Heart left ventricle (tissue), 16 donors: Measurements from ENCODE around the gene PLAU. TPM values are rescaled to one million over a fixed set of nuclear protein-coding genes. Genes with fewer than 3 reads are reported as not detected.
A peak's percentile ranks its signal among the peaks of the same experiment; 100 is the strongest.

Source experiments
- ATAC-seq, 4 donors: fragments of 200-7000 bp; cut with Tn5 transposase; one replicate each; pipeline ENCODE4 v1.9.1; 2020 to 2022; ENCODE audit warnings: moderate library complexity in 4 of 4, mild to moderate bottlenecking in 3 of 4, moderate number of reproducible peaks in 1 of 4
- DNase-seq, 5 donors: peaks; one replicate each; pipeline ENCODE4 v3.0.0-alpha.2; 2020
- H3K27ac ChIP-seq, 12 donors: fragments of 200-600 bp; sonication (generic) in 4 of 12; one replicate each; pipeline versions ENCODE4 v1.5.0 to v1.8.0; 2016 to 2022; ENCODE audit warnings: mild to moderate bottlenecking in 2 of 12
- H3K27me3 ChIP-seq, 9 donors: fragments of 200-600 bp; sonication (generic) in 2 of 9; one replicate each; pipeline versions ENCODE4 v1.5.1 to v1.8.0; 2016 to 2022; ENCODE audit warnings: mild to moderate bottlenecking in 3 of 9
- H3K36me3 ChIP-seq, 9 donors: fragments of 200-600 bp; sonication (generic) in 2 of 9; one replicate each; pipeline versions ENCODE4 v1.5.0 to v1.8.0; 2018 to 2022; ENCODE audit warnings: mild to moderate bottlenecking in 2 of 9
- H3K4me1 ChIP-seq, 12 donors: fragments of 200-600 bp; sonication (generic) in 4 of 12; one replicate each; pipeline versions ENCODE4 v1.5.0 to v1.8.0; 2016 to 2022; ENCODE audit warnings: mild to moderate bottlenecking in 3 of 12
- H3K4me3 ChIP-seq, 12 donors: fragments of 200-600 bp; sonication (generic) in 4 of 12; one replicate each; pipeline versions ENCODE4 v1.5.0 to v1.8.0; 2017 to 2022; ENCODE audit warnings: mild to moderate bottlenecking in 9 of 12, moderate library complexity in 4 of 12
- H3K9me3 ChIP-seq, 12 donors: fragments of 200-600 bp; sonication (generic) in 4 of 12; one replicate each; pipeline versions ENCODE4 v1.5.0 to v1.8.0; 2016 to 2022; ENCODE audit warnings: mild to moderate bottlenecking in 1 of 12
- POLR2A ChIP-seq, 2 donors: fragments of 450-650 bp; IDR thresholded peaks; one replicate each; pipeline ENCODE4 v1.6.1; 2017; ENCODE audit warnings: antibody characterized with exemption in 2 of 2, mild to moderate bottlenecking in 2 of 2, moderate library complexity in 2 of 2
- WGBS, 4 donors: extraction: QIAGEN DNeasy Blood & Tissue Kit in 2 of 4; methylation state at CpG; one replicate each; pipeline versions ENCODE4 v1.1.5 to v1.1.7; 2013 to 2018; 5-methylcytosine and 5-hydroxymethylcytosine counted together
- intact Hi-C, 10 donors: fragments of 100-400 bp; cut with DNase I; formaldehyde crosslinking; loops; one replicate each; pipeline versions ENCODE4 v1.11.1 to v1.14.2; 2022
- polyA plus RNA-seq, 2 donors: library from polyadenylated mRNA; stranded (reverse); fragments of 200-250 nt; gene quantifications; one replicate each; pipeline ENCODE4 v1.2.3, GENCODE V29; 2013
- total RNA-seq, 9 donors: library from RNA; depleted of rRNA in 2 of 9; stranded (reverse); fragments of >200 nt in 2 of 9; fragmentation: NEBNext Ultra II Directional in 3 of 9; extraction: Animal tissue kit (Norgen Biotek cat#: 25700) in 3 of 9; gene quantifications; one replicate each; pipeline versions ENCODE4 v1.1.0 to v1.2.4, GENCODE V29; 2016 to 2023
- TF ChIP-seq, protein P1 (sequence below), 12 donors: fragments of 200-600 bp; sonication (generic) in 4 of 12; IDR thresholded peaks; one replicate each; pipeline versions ENCODE4 v1.5.0 to v1.8.0; 2018 to 2022; ENCODE audit warnings: antibody characterized with exemption in 12 of 12, mild to moderate bottlenecking in 5 of 12
- donor health status: ischemic (EF 13 %, LVEDD 7.1; RV severe dilation, severe dysfunction).
- donor health status: healthy with polysubstance abuse.
- donor health status: DM: no; HTN: yes; CAD: no.
- donor health status: DM: no; HTN: no; CAD: no.
- donor health status: ischemic (EF 25% LVEDD 6.9; RV normal size, moderate dysfunction).
- donor health status: ischemic (EF 25% LVEDD 5.7; RV mildly dilated, moderate dysfunction).
- donor health status: healthy.
- donor health status: DM: yes; HTN: yes; CAD: no.
- donor health status: ischemic (EF 35%, LVEDD 5.7; RV mildly dilated, moderate dysfunction).
- donor health status: nonischemic (EF 11% LVEDD 7.7; RV severe dilation, severe dysfunction).
- donor health status: DM: yes; HTN: yes; CAD: no.
- donor health status: PGD.
- donor health status: ischemic (EF 29% LVEDD 5.4; RV normal size, mild dysfunction).
- donor health status: nonischemic (EF 23%, LVEDD 6.1; RV moderate dilation, normal function).

PLAU gene
- total and polyA plus RNA-seq, 11 donors, result 3.3 to 68.1 (median 10.3) TPM

- H3K9me3 ChIP-seq, result no peaks in the 10 kb centered on the region
- intact Hi-C loops, result loop anchor here in 9 of 10 donors (1.0 to 10.0 kb wide), 11 partner anchors 23 to 349 kb away; partner anchors contain the start of gene VCL (in 1 of the 9)
- H3K27ac ChIP-seq, result peak overlapping the region in 11 of 12 donors; percentile 79 to 91 (median 86)
- peaks cover 20 to 35% (median 31%) of the 10 kb centered on the region in 12 donors for H3K4me1 ChIP-seq
- H3K36me3 ChIP-seq, result no peaks in the 10 kb centered on the region
- WGBS, 4 donors, result 1 to 5% (median 3%) methylated on average over 5 of the region's 5 CpGs
- H3K4me3 ChIP-seq, result no peak overlapping the region
- no peak for TF ChIP-seq POLR2A (IDR thresholded peaks at IDR 0.05)
- TF ChIP-seq, protein P1, sequence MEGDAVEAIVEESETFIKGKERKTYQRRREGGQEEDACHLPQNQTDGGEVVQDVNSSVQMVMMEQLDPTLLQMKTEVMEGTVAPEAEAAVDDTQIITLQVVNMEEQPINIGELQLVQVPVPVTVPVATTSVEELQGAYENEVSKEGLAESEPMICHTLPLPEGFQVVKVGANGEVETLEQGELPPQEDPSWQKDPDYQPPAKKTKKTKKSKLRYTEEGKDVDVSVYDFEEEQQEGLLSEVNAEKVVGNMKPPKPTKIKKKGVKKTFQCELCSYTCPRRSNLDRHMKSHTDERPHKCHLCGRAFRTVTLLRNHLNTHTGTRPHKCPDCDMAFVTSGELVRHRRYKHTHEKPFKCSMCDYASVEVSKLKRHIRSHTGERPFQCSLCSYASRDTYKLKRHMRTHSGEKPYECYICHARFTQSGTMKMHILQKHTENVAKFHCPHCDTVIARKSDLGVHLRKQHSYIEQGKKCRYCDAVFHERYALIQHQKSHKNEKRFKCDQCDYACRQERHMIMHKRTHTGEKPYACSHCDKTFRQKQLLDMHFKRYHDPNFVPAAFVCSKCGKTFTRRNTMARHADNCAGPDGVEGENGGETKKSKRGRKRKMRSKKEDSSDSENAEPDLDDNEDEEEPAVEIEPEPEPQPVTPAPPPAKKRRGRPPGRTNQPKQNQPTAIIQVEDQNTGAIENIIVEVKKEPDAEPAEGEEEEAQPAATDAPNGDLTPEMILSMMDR (IDR thresholded peaks at IDR 0.05), result peak; percentile 69 to 92 (median 88)
- DNase-seq (peak; percentile 74 to 86 (median 82)), ATAC-seq (peak; percentile 74 to 85 (median 84))
- no peaks in the 10 kb centered on the region for H3K27me3 ChIP-seq
These were observed 24.8 kb upstream of the PLAU start for GRCh38 chr10:73886085-73886529.

- H3K4me3 ChIP-seq, result peak overlapping the region in 2 of 12 donors; percentile 7 to 12
- H3K36me3 ChIP-seq, result no peaks in the 10 kb centered on the region
- H3K27me3 ChIP-seq, result no peaks in the 10 kb centered on the region
- peak overlapping the region; percentile 49 to 91 (median 86) for H3K27ac ChIP-seq
- 5 to 20% (median 9%) methylated on average over 4 of the region's 4 CpGs for WGBS, 4 donors
- DNase-seq (no peak), ATAC-seq (peak in 2 of 4 donors; percentile 6 to 24)
- intact Hi-C loops, result loop anchor here in 9 of 10 donors (1.0 to 10.0 kb wide), 11 partner anchors 22 to 348 kb away; partner anchors contain the start of gene VCL (in 1 of the 9)
- no peaks in the 10 kb centered on the region for H3K9me3 ChIP-seq
- TF ChIP-seq POLR2A (IDR thresholded peaks at IDR 0.05), result no peak
- TF ChIP-seq, protein P1 (IDR thresholded peaks at IDR 0.05), result no peak
- peaks cover 20 to 35% (median 31%) of the 10 kb centered on the region in 12 donors for H3K4me1 ChIP-seq
These were observed 24.2 kb upstream of the PLAU start for GRCh38 chr10:73886661-73887293.

DNA sequence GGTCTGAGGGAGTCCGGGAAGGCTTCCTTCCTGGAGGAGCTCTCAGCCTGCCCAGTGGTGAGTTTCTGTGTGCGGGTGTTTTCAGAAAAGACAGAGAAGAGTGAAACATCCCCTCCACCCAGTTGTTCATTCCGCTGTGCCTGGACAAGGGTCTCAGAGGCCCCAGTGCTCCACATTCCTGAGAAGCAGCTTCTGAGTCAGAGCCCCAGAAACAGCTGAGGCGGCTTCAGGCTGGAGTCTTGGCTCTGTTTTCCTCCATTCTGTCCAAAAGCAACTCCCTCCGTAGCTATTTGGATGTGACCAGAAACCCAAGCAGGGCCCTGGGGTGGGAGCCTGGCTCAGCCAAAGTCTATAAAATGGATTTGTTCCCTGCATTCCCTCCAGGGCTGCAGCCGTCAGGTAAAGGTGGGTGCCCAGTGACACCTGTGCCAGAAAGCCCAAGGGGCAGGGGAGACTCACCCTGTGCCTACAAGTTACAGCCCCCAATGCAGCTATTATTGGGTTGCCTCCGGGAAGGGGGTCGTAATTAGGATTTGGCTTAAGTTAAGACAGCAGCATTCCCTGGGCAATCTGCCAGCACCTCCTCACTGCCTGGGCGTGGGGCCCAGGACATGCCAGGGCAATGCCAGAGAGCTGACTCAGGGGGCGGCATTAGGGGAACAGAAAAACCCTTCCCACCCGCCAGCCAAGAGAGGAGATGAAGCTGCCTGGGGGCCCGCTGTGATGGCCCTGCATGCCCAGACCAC is 23.5 kb upstream of the PLAU start:
- whole genome bisulfite sequencing, 4 donors, result 23 to 33% (median 24%) methylated on average over 10 to 12 of the region's 12 CpGs
- ATAC-seq (peak; percentile 62 to 80 (median 72)), DNase-seq (peak; percentile 79 to 91 (median 88))
- Histone ChIP-seq H3K36me3 (no peaks in the 10 kb centered on the region), H3K4me3 (peak overlapping the region in 4 of 12 donors; percentile 1 to 12 (median 4)), H3K27ac (peak overlapping the region; percentile 49 to 91 (median 86)), H3K9me3 (no peaks in the 10 kb centered on the region), H3K27me3 (no peaks in the 10 kb centered on the region), H3K4me1 (peaks cover 20 to 35% (median 31%) of the 10 kb centered on the region in 12 donors)
- intact Hi-C loops, result loop anchor here (1.0 to 10.0 kb wide), 10 partner anchors 21 to 347 kb away; partner anchors contain the start of gene VCL (in 1 of the 10)
- no peak for TF ChIP-seq POLR2A (IDR thresholded peaks at IDR 0.05)
- TF ChIP-seq, protein P1 (IDR thresholded peaks at IDR 0.05), result no peak
